Measurements from ENCODE around the gene MYO6.

The MYO6 gene

DNA sequence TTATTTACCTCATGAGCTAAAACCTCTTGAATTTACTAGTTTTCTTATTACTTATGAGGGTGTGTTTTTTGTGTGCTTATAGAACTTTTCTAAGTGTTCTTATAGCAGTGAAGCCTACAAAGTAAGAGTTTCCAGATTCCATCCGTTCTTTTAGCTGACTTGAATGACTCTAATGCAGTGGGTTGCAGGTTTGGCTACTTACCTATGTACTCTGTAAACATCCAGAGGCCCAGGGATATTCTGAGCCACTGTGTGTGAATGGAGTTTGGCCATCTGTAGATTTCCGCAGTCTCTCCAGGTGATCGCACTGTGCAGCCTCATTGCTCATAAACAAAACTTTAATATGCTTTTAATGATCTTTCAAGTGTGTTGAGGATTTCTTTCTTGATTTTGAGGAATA, 157.8 kb downstream of the MYO6 start:
- TF ChIP-seq CTCF (IDR thresholded peaks at IDR 0.05; ENCODE audit: low read depth, low read length, missing control alignments), result no peak
- DNase-seq (ENCODE audit: low read depth), result no peak
- H3K4me3 ChIP-seq (ENCODE audit: low read depth, low read length), result no peak overlapping the region
- in situ Hi-C loops (cut with HindIII; ENCODE audit: low sequenced_read_pairs), result no loop called here

DNA sequence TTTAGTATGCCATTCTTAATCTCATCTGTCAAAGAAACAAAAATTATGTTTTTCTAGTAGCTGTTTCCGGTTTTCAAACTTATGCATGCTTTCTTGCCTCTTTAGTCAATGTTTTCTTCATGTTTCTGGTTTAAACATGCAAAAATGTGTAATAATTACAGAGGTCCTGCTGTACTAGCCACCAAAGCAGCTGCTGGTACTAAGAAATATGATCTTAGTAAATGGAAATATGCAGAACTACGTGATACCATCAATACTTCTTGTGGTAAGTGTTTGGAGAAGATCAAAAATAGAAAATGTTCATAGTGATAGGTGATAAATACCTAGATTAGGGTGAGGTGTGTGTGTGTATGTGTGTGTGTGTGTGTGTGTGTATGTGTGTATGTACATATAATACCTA, 158.4 kb downstream of the MYO6 start:
- H3K4me3 ChIP-seq (ENCODE audit: low read depth, low read length), result no peak overlapping the region
- in situ Hi-C loops (cut with HindIII; ENCODE audit: low sequenced_read_pairs), result no loop called here
- TF ChIP-seq CTCF (IDR thresholded peaks at IDR 0.05; ENCODE audit: low read depth, low read length, missing control alignments), result no peak
- no peak for DNase-seq (ENCODE audit: low read depth)

- in situ Hi-C loops (cut with HindIII; ENCODE audit: low sequenced_read_pairs), result no loop called here
- DNase-seq (ENCODE audit: low read depth), result no peak
- TF ChIP-seq CTCF (IDR thresholded peaks at IDR 0.05; ENCODE audit: low read depth, low read length, missing control alignments), result no peak
- no peak overlapping the region for H3K4me3 ChIP-seq (ENCODE audit: low read depth, low read length)
Observed at GRCh38 chr6:75913040-75913439, 164.0 kb downstream of the MYO6 start.

DNA sequence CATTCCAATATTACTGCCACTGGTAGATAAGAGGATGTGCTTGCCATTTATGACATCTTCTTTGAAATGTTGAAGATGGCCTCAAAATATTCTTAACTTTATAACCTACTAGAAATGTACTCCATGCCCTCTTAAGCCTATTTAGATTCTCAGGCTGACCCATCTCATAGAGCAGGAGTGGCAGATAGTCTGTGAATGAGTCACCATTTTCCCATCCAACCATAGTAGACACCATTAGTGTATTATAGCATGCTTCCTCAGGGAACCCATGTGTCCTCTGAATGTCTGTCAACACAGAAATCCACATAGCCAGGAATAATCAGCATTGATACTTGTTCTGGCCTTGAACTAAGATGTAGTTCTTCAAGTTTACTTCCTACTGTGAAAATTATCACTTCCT, 173.2 kb downstream of the MYO6 start:
- no peak for DNase-seq (ENCODE audit: low read depth)
- no peak overlapping the region for H3K4me3 ChIP-seq (ENCODE audit: low read depth, low read length)
- TF ChIP-seq CTCF (IDR thresholded peaks at IDR 0.05; ENCODE audit: low read depth, low read length, missing control alignments), result no peak
- in situ Hi-C loops (cut with HindIII; ENCODE audit: low sequenced_read_pairs), result no loop called here

GRCh38 chr6:75926293-75927168, 177.5 kb downstream of the MYO6 start:
- no peak overlapping the region for H3K4me3 ChIP-seq (ENCODE audit: low read depth, low read length)
- no peak for TF ChIP-seq CTCF (IDR thresholded peaks at IDR 0.05; ENCODE audit: low read depth, low read length, missing control alignments)
- in situ Hi-C loops (cut with HindIII; ENCODE audit: low sequenced_read_pairs), result no loop called here
- no peak for DNase-seq (ENCODE audit: low read depth)

- no peak overlapping the region for H3K4me3 ChIP-seq (ENCODE audit: low read depth, low read length)
- in situ Hi-C loops (cut with HindIII; ENCODE audit: low sequenced_read_pairs), result no loop called here
- DNase-seq (ENCODE audit: low read depth), result no peak
- no peak for TF ChIP-seq CTCF (IDR thresholded peaks at IDR 0.05; ENCODE audit: low read depth, low read length, missing control alignments)
Observed at GRCh38 chr6:75931011-75931680, 182.1 kb downstream of the MYO6 start.

All from astrocyte of the cerebellum (primary cell).